PFSK-1 (cell line): ENCODE measurements around the gene CDK13.

Experiments
- FOXP2 ChIP-seq: optimal IDR thresholded peaks from 2 replicates; pipeline ENCODE3; 2011; ENCODE audit warnings: borderline replicate concordance, control low read depth, inconsistent platforms; ENCODE audit not compliant: insufficient read depth; ENCODE audit errors: extremely low read length, extremely low read depth
- POLR2AphosphoS5 ChIP-seq: IDR thresholded peaks from 2 replicates; pipeline ENCODE4 v1.6.1; 2012; ENCODE audit warnings: low read depth, mild to moderate bottlenecking, control low read depth, low read length, moderate library complexity

- TF ChIP-seq FOXP2 (no peak), POLR2AphosphoS5 (no peak)
Measured at GRCh38 chr7:39958038-39958437, 8.0 kb downstream of the CDK13 start.
